HG03575 (cell line): ENCODE results near the gene OMP.

Experiments used
- ATAC-seq: cut with Tn5 transposase; IDR thresholded peaks from one replicate; pipeline ENCODE4 v1.9.1; 2021; ENCODE audit not compliant: unreplicated experiment, insufficient number of reproducible peaks, low FRiP score; ENCODE audit errors: extremely low read depth

The OMP gene

DNA sequence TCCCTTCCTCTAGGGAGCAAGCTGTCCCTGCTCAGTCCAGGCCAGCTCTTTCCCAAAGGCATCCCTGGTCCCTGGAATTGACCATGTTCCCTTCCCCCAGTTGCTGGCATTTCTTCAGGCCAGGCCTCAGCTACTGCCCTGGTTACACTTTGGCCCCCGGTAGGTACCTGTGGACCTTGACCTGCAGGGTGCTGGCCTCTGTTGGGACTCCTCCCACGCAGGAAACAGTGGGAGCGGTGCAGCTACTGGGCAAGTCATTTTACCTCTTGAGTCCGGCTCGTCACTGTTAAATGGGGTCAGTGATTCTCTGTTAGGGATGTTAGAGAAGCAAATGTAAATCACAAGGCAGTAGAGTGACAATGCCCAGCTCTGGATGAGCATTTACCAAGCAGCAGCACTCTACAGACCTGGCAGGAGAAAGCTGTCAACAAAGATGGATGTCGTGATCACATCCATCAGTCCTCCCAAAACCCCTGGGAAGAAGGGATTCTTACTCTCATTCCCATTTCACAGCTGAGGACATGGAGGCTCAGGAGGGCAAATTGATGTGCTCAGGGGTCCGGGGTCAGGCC is 42.3 kb downstream of the OMP start:
- no peak for ATAC-seq

DNA sequence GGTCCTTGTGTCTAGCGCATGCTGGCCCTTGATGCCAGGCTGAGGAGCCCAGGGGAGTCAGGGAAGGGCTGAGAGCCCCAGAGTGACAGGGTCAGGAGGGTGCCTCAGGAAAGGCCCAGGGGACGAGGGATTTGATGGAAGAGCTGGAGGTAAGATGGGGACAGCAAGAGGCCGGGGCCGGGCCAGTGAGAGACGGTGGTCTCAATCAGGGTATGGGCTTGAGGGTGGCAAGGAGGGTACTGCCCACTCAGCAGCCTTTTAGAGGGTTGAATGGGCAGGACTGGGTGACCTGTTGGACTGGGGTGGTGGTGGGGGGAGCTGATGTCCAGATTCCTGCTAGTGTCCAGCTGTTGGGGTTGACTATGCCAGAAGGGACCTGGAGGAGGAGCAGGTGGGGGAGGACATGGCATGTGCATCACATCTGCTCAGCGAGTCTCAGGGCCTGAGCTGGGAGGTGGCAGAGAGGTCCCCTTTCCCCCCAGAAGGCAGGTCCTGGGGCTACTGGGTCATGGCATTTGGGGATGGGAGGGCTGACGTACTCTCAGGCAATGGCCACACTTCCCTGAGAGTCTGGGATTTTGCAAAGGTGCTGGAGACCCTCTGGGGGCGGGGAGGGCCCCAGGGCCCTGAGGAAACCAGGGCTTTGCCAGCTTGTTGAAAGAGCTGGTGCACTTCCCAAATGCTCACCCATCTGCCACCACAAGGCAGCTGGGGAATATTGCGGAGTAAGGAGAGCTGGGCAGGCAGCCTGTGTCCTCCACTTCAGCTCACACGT is 43.8 kb downstream of the OMP start:
- no peak for ATAC-seq

DNA sequence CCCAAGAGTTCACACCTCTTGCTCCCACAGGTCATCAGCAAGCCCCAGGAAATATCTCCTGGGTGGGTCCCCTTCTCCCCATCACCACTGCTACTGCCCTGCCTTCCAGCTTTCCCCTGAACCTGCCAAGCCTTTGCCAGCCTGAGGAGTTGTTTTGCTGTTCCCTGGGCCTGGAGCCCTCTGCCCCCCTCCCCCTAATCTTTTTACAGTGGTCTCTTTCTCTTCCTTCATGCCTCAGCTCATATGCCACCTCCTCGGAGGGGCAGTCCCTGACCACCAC is 44.3 kb downstream of the OMP start:
- ATAC-seq, result no peak

DNA sequence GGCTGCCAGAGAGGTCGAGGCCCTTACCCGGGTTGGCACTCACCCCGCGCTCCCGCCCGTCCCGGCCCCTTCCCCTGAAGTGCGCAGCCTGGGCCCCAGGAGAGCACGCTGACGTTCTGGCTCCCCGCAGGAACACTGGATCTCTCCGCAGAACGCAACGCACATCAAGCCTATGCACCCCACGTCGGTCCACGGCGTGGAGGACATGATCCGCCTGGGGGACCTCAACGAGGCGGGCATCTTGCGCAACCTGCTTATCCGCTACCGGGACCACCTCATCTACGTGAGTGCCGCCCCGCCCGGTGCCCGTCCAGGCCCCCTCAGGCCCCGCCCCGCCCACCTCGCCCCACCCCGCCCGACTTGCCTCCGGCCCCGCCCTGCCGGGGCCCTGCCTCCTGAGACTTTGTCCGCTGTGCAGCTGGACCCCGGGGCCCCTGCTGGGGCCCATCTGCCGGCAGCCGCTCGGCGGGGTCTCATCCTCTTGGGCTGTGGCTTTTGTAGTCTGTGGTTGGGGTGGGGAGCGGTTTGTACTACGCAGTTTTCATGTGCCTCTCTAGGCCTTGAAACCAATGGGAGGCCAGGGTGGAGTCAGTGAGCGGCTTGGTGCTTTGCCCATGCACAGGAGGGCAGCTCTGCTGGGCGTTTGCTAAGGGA is 45.2 kb downstream of the OMP start:
- ATAC-seq, result no peak

DNA sequence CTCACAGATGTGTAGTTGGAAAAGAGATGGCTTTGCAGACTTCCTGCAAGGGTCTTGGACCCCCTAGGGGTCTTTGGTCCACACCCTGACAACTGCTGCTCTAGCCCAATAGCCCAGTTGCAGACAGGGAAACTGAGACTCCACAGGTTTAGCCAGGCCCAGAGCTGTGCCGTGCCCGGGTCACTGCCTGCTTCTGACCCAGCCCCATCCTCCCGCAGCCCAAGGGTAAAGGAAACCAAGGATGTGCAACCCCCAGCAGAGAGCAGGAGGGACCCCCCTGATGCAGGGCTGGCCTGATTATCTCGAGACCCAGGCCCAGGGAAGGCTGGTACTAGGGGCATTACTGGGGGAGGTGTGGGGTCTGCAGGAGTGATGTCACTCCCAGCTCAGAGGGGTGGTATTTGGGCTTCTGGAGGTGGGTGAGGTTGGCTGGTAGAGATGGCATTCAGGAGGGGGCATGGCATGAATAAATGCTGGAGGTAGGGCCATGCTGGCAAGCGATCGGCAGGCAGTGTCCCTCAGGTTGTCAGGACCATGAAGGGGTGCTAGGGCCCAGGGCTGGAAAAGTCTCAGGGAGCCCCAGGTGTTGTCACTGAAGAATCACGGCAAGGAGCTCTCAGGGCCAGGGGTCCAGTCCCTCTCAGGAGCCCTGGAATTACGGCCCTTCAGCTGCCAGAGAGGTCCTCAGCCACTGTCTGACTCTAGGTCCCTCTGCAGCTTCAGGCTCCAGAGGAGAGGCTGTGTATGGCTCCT is 46.5 kb downstream of the OMP start:
- ATAC-seq, result no peak

GRCh38 chr11:77149716-77150392 is 47.2 kb downstream of the OMP start:
- no peak for ATAC-seq

DNA sequence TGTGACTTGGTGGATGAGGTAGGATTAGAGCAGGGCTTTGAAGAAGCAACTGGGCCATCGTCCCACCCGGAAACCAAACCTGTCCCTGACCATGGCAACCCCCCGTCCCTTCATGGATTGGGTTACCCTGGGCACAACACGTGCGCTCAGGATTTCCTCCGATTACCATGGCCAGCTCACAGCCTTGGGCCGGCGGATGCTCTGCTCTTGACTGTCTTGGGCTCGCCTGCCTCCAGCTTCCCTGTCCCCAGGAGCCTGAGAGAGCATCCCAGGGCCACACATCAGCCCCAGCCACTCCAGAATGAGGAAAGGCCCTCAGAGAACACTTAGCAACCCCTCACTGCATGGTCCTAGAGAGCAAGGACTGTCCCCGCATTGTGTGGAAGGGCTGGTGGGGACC is 48.2 kb downstream of the OMP start:
- no peak for ATAC-seq

DNA sequence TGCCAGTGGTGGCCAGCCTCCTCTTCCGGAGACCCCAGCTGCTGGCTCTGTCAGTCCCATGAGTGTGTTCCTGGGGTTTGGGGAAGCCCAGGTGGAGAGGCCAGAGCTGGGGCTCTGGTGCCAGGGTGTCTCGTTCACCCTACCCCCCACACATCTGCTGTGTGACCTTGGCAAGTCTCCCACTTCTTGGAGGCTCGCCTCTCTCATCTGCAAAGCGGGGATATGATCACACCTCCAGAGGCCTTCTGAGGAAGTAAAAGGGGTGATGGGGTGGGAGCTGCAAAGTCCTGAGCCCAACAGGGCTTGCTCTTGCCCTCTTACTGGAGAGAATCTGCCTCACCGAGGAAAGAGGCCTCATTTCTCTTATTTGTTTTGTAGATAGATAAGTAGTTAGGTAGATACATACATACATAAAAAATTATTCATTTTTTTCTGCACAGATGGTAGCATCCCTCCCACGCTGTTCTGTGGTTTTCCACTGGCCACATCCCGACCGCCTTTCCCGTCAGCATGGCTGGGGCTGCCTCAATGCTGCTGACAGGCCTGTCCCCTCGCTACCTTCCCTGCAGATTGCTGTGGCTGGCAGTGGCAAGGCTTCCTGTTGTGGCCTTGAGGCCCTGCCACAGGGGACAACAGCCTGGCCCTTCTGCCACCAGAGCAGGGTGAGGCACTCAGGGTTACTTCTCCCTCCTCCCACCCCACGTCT is 49.3 kb downstream of the OMP start:
- ATAC-seq, result no peak

- ATAC-seq, result no peak
These were observed 50.2 kb downstream of the OMP start for GRCh38 chr11:77152846-77153245.
